ENCODE measurements around the gene SUMO2. TPM values are rescaled to one million over a fixed set of nuclear protein-coding genes. Genes with fewer than 3 reads are reported as not detected.

SUMO2 gene
- total and polyA plus RNA-seq, 2 of the 8 experiments (the other 6 are each of a cell fraction or from before 2014, with no cell fraction given): 184 to 779 TPM

DNA sequence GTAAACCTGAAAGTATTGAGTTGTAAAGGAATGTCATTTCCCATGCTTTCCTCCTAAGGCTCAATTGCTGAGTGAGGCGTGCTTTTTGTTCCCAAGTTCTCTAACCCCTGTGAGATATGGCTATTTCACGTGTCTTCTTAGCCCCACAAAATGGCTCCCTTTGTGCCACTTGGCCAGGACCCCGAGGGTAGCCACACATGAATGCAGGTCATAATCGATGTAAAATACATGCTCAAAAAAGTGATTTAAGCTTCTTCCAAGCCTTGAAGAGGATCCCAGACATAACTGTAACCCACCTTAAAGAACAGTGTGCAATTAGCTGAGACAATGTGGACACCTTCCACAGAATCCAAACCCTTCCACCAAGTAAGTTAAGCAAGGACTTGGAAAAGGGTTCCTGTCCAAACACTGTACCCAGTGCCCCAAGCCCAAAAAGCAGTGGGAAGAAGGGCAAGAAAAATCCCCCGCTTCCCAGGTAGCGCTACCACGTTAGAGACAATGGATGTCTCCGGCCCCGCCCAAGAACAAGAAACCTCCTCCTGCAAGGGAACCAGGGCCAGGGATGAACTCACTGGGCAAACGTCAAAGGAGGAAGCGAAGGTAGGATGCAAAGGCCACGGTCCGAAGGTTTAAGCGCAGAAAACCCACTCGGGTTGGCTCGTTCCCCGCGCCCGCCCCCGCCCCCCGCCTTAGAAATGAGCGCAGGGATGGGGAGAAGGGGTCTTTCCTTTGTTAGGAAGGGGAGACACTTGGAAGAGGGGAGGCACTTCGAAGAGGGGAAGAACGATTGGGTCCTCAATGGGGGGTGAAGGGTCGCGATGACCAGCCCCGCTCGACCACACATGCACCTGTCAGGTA lies 29.6 kb downstream of the SUMO2 start:
- H4K91ac ChIP-seq (replicated peaks; ENCODE audit: insufficient read length, low read length): peak overlapping the region; percentile 85
- peaks cover 4 to 10% (median 5%) of the 10 kb centered on the region in 4 experiments for H3K36me3 ChIP-seq (ENCODE audit: control insufficient read depth in 2 of 4, insufficient read depth in 4 of 4, low read length in 3 of 4)
- H2AK5ac ChIP-seq (ENCODE audit: low read depth, low read length): peak overlapping the region; percentile 46
- CTCF ChIA-PET (ENCODE audit: partially characterized antibody): no interaction called here
- peak overlapping the region; percentile 76; the same call in 1 of the 2 replicates for H3K18ac ChIP-seq (ENCODE audit: extremely low read depth, low read length)
- peak overlapping the region; percentile 26 for H3K27ac ChIP-seq (ENCODE audit: low read depth, low read length)
- no peak overlapping the region for H2BK20ac ChIP-seq (ENCODE audit: low read length)
- peak overlapping the region; percentile 87 to 95 (median 94) for H3K4me3 ChIP-seq (ENCODE audit: extremely low read depth in 1 of 4, insufficient read depth in 2 of 4, low read depth in 3 of 4, low read length in 4 of 4)
- peak overlapping the region; percentile 73; the same call in 1 of the 2 replicates for H4K8ac ChIP-seq (ENCODE audit: extremely low read depth, insufficient read depth, low read length)
- peaks cover 6% of the 10 kb centered on the region for H3K23me2 ChIP-seq (ENCODE audit: low read depth, low read length)
- H3K4me1 ChIP-seq (replicated peaks in 1 of 4; ENCODE audit: control insufficient read depth in 3 of 4, insufficient read depth in 4 of 4, low read length in 3 of 4): peaks cover 3 to 12% (median 9%) of the 10 kb centered on the region in 4 experiments; a peak in 6 of 7 replicates
- no peaks in the 10 kb centered on the region for H3K9me3 ChIP-seq (ENCODE audit: insufficient read depth in 2 of 2, low read depth in 1 of 2, low read length in 1 of 2)
- H2AFZ ChIP-seq (ENCODE audit: low read length): no peak overlapping the region
- H3K79me1 ChIP-seq (ENCODE audit: low read depth, low read length): peaks cover 5% of the 10 kb centered on the region; the same call in 1 of the 2 replicates
- H4K5ac ChIP-seq (ENCODE audit: insufficient read length, low read depth, low read length): peak overlapping the region; percentile 37
- no peak for DNase-seq (ENCODE audit: low read depth in 1 of 2, low spot score in 2 of 2)
- peaks cover 2 to 3% of the 10 kb centered on the region in 2 experiments for H4K20me1 ChIP-seq (replicated peaks in 1 of 2; ENCODE audit: control insufficient read depth in 1 of 2, insufficient read depth in 2 of 2, low read length in 2 of 2)
- H3K27me3 ChIP-seq (replicated peaks in 1 of 4; ENCODE audit: control insufficient read depth in 3 of 4, extremely low read depth in 1 of 4, insufficient read depth in 3 of 4, low read length in 3 of 4): no peaks in the 10 kb centered on the region
- no peak for FAIRE-seq
- peak overlapping the region; percentile 9 for H3K23ac ChIP-seq (ENCODE audit: insufficient read length)
- peak overlapping the region; percentile 72 to 99 for H3K4me2 ChIP-seq (ENCODE audit: insufficient read depth in 1 of 2, low read depth in 2 of 2, low read length in 2 of 2)
- H2BK120ac ChIP-seq (replicated peaks; ENCODE audit: low read depth, low read length): no peak overlapping the region
- H2BK15ac ChIP-seq (ENCODE audit: low read length): 0 out of 2 replicates have a peak overlapping the region, but pooled peaks have one; percentile 53
- no peak overlapping the region for H3K14ac ChIP-seq (ENCODE audit: insufficient read length)
- H3K79me2 ChIP-seq (ENCODE audit: control insufficient read depth in 1 of 2, insufficient read depth in 2 of 2, low read length in 2 of 2): peaks cover 29 to 61% of the 10 kb centered on the region in 2 experiments
- POLR2A ChIA-PET (ENCODE audit: partially characterized antibody): interaction anchor here (0.9 to 11.6 kb wide), 6 partner anchors 8 to 109 kb away, joined by 3 to 213 read pairs (median 22); partner anchors contain the start of genes GGA3, MRPS7 and NUP85
- H3K56ac ChIP-seq (replicated peaks; ENCODE audit: insufficient read length, low read depth, low read length): peak overlapping the region; percentile 21
- H2BK12ac ChIP-seq (ENCODE audit: low read depth, low read length): no peak overlapping the region
- H3K4ac ChIP-seq (replicated peaks; ENCODE audit: insufficient read length, low read depth, low read length): peak overlapping the region; percentile 82
- 2% methylated on average over 28 of the region's 28 CpGs; no CpG with 5 or more reads in 1 of the 2 experiments for WGBS, 2 experiments (ENCODE audit: extremely low coverage in 1 of 2, insufficient coverage in 1 of 2, insufficient read length in 1 of 2, insufficient replicate concordance in 2 of 2, low coverage in 1 of 2, low lambda C conversion rate in 2 of 2, missing lambda C conversion rate in 1 of 2)
- H2BK5ac ChIP-seq (ENCODE audit: low read depth, low read length): peak overlapping the region; percentile 88; the same call in 1 of the 2 replicates
- H3K9ac ChIP-seq (replicated peaks in 1 of 4; ENCODE audit: extremely low read depth in 1 of 4, low read depth in 3 of 4, low read length in 3 of 4): peak overlapping the region; percentile 83 to 97 (median 88)
- no peak for TF ChIP-seq SRF (IDR thresholded peaks at IDR 0.05; ENCODE audit: low read depth, low read length)
- TF ChIP-seq, protein P1, sequence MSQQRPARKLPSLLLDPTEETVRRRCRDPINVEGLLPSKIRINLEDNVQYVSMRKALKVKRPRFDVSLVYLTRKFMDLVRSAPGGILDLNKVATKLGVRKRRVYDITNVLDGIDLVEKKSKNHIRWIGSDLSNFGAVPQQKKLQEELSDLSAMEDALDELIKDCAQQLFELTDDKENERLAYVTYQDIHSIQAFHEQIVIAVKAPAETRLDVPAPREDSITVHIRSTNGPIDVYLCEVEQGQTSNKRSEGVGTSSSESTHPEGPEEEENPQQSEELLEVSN (IDR thresholded peaks at IDR 0.05): no peak

Data from H1 (cell line).